ENCODE results near the gene LMBR1.

Gene LMBR1

DNA sequence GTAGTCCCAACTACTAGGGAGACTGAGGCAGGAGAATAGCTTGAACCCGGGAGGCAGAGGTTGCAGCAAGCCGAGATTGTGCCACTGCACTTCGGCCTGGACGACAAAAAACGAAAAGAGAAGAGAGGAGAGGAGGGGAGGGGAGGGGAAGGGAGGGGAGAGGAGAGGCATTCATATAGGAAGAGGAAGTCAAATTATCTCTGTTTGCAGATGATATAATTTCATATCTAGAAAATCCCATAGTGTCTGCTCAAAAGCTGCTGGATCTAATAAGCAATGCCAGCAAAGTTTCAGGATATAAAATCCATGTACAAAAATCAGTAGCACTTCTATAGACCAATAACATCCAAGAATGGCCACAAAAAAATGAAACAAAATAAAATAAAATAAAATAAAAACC is 120.3 kb downstream of the LMBR1 start:
- H3K27ac ChIP-seq (ENCODE audit: low read length) = no peak overlapping the region
- H4K20me1 ChIP-seq (ENCODE audit: insufficient read depth, low read length) = 0 out of 2 replicates have a peak, but pooled peaks cover 5% of the 10 kb centered on the region
- DNase-seq (no peak), ATAC-seq (ENCODE audit: insufficient read depth, low read depth) (no peak)
- no peaks in the 10 kb centered on the region for H3K4me1 ChIP-seq (ENCODE audit: insufficient read depth, low read length)
- H3K4me3 ChIP-seq (ENCODE audit: low read depth in 1 of 2, low read length in 2 of 2) = no peak overlapping the region
- H2AFZ ChIP-seq (ENCODE audit: low read depth, low read length) = no peak overlapping the region
- H3K27me3 ChIP-seq (ENCODE audit: insufficient read depth, low read length, poor library complexity) = no peaks in the 10 kb centered on the region
- H3K9ac ChIP-seq (ENCODE audit: low read depth, low read length) = no peak overlapping the region
- no peaks in the 10 kb centered on the region for H3K9me3 ChIP-seq (ENCODE audit: insufficient read depth, low read length, severe bottlenecking)
- H3K36me3 ChIP-seq (ENCODE audit: insufficient read depth, low read length) = no peaks in the 10 kb centered on the region
- H3K4me2 ChIP-seq (ENCODE audit: insufficient read depth, low read length) = no peak overlapping the region
- TF ChIP-seq EZH2 (IDR thresholded peaks at IDR 0.05; ENCODE audit: borderline replicate concordance, low read depth, low read length, severe bottlenecking) = no peak
- TF ChIP-seq, protein P1, sequence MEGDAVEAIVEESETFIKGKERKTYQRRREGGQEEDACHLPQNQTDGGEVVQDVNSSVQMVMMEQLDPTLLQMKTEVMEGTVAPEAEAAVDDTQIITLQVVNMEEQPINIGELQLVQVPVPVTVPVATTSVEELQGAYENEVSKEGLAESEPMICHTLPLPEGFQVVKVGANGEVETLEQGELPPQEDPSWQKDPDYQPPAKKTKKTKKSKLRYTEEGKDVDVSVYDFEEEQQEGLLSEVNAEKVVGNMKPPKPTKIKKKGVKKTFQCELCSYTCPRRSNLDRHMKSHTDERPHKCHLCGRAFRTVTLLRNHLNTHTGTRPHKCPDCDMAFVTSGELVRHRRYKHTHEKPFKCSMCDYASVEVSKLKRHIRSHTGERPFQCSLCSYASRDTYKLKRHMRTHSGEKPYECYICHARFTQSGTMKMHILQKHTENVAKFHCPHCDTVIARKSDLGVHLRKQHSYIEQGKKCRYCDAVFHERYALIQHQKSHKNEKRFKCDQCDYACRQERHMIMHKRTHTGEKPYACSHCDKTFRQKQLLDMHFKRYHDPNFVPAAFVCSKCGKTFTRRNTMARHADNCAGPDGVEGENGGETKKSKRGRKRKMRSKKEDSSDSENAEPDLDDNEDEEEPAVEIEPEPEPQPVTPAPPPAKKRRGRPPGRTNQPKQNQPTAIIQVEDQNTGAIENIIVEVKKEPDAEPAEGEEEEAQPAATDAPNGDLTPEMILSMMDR (IDR thresholded peaks at IDR 0.05; ENCODE audit: borderline replicate concordance, extremely low read depth, low read length, poor library complexity, severe bottlenecking) = no peak
- H3K79me2 ChIP-seq (ENCODE audit: insufficient read depth, low read length) = peaks cover 2% of the 10 kb centered on the region; the same call in 1 of the 2 replicates

- Histone ChIP-seq H3K4me2 (ENCODE audit: insufficient read depth, low read length) (no peak overlapping the region), H2AFZ (ENCODE audit: low read depth, low read length) (no peak overlapping the region), H3K9me3 (ENCODE audit: insufficient read depth, low read length, severe bottlenecking) (no peaks in the 10 kb centered on the region), H3K9ac (ENCODE audit: low read depth, low read length) (no peak overlapping the region), H3K36me3 (ENCODE audit: insufficient read depth, low read length) (peaks cover 10% of the 10 kb centered on the region; the same call in 1 of the 2 replicates), H3K27me3 (ENCODE audit: insufficient read depth, low read length, poor library complexity) (no peaks in the 10 kb centered on the region), H3K4me3 (ENCODE audit: low read depth in 1 of 2, low read length in 2 of 2) (no peak overlapping the region), H3K79me2 (ENCODE audit: insufficient read depth, low read length) (peaks cover 2% of the 10 kb centered on the region; the same call in 1 of the 2 replicates), H3K27ac (ENCODE audit: low read length) (no peak overlapping the region), H4K20me1 (ENCODE audit: insufficient read depth, low read length) (peaks cover 9% of the 10 kb centered on the region; the same call in 1 of the 2 replicates), H3K4me1 (ENCODE audit: insufficient read depth, low read length) (no peaks in the 10 kb centered on the region)
- TF ChIP-seq, protein P1 (IDR thresholded peaks at IDR 0.05; ENCODE audit: borderline replicate concordance, extremely low read depth, low read length, poor library complexity, severe bottlenecking) = no peak
- no peak for TF ChIP-seq EZH2 (IDR thresholded peaks at IDR 0.05; ENCODE audit: borderline replicate concordance, low read depth, low read length, severe bottlenecking)
- no peak for ATAC-seq (ENCODE audit: insufficient read depth, low read depth)
- DNase-seq = no peak
Observed at GRCh38 chr7:156768698-156769472, 124.1 kb downstream of the LMBR1 start.

- no peak for DNase-seq
- no peaks in the 10 kb centered on the region for H3K9me3 ChIP-seq (ENCODE audit: insufficient read depth, low read length, severe bottlenecking)
- H3K4me2 ChIP-seq (ENCODE audit: insufficient read depth, low read length) = no peak overlapping the region
- H3K79me2 ChIP-seq (ENCODE audit: insufficient read depth, low read length) = peaks cover 2% of the 10 kb centered on the region; the same call in 1 of the 2 replicates
- H3K27me3 ChIP-seq (ENCODE audit: insufficient read depth, low read length, poor library complexity) = no peaks in the 10 kb centered on the region
- no peak overlapping the region for H3K4me3 ChIP-seq (ENCODE audit: low read depth in 1 of 2, low read length in 2 of 2)
- peaks cover 19% of the 10 kb centered on the region; the same call in 1 of the 2 replicates for H3K36me3 ChIP-seq (ENCODE audit: insufficient read depth, low read length)
- no peak overlapping the region for H3K27ac ChIP-seq (ENCODE audit: low read length)
- H3K9ac ChIP-seq (ENCODE audit: low read depth, low read length) = no peak overlapping the region
- TF ChIP-seq, protein P1 (IDR thresholded peaks at IDR 0.05; ENCODE audit: borderline replicate concordance, extremely low read depth, low read length, poor library complexity, severe bottlenecking) = no peak
- no peak for TF ChIP-seq EZH2 (IDR thresholded peaks at IDR 0.05; ENCODE audit: borderline replicate concordance, low read depth, low read length, severe bottlenecking)
- peaks cover 9% of the 10 kb centered on the region; the same call in 1 of the 2 replicates for H4K20me1 ChIP-seq (ENCODE audit: insufficient read depth, low read length)
- ATAC-seq (ENCODE audit: insufficient read depth, low read depth) = no peak
- H2AFZ ChIP-seq (ENCODE audit: low read depth, low read length) = no peak overlapping the region
- H3K4me1 ChIP-seq (ENCODE audit: insufficient read depth, low read length) = no peaks in the 10 kb centered on the region
Observed at GRCh38 chr7:156766666-156767065, 126.3 kb downstream of the LMBR1 start.
